Measurements from ENCODE around the gene PGA5. TPM values are rescaled to one million over a fixed set of nuclear protein-coding genes. Genes with fewer than 3 reads are reported as not detected.
"Not testable (repeated sequence)": the region's sequence is repeated elsewhere in the genome, so short reads cannot be mapped to it uniquely, and the experiment has no call there.

PGA5 gene
- 10 to 100 TPM in 1 of 4 donors, 1 to 10 TPM in 2, under 1 TPM in 1; 0.51 to 11.7 (median 2.4) TPM for total RNA-seq

- TF ChIP-seq CTCF (IDR thresholded peaks at IDR 0.05; ENCODE audit: low read depth): not testable (repeated sequence)
Observed at GRCh38 chr11:61240875-61241274, at the start of gene PGA5. PGA5 (plus strand) TSS chr11:61241175; CDS start chr11:61241227, 52 bp downstream.

GRCh38 chr11:61193596-61193995 is 47.4 kb upstream of the PGA5 start:
- no peak for TF ChIP-seq CTCF (IDR thresholded peaks at IDR 0.05; ENCODE audit: low read depth)

- TF ChIP-seq CTCF (IDR thresholded peaks at IDR 0.05; ENCODE audit: low read depth): no peak
Observed at GRCh38 chr11:61194169-61194671, 46.8 kb upstream of the PGA5 start.

- no peak for TF ChIP-seq CTCF (IDR thresholded peaks at IDR 0.05; ENCODE audit: low read depth)
Observed at GRCh38 chr11:61194981-61195695, 45.8 kb upstream of the PGA5 start.

- TF ChIP-seq CTCF (IDR thresholded peaks at IDR 0.05; ENCODE audit: low read depth): no peak
Observed at GRCh38 chr11:61195719-61196118, 45.3 kb upstream of the PGA5 start.

- TF ChIP-seq CTCF (IDR thresholded peaks at IDR 0.05; ENCODE audit: low read depth): no peak
Observed at GRCh38 chr11:61198361-61198760, 42.6 kb upstream of the PGA5 start.

- TF ChIP-seq CTCF (IDR thresholded peaks at IDR 0.05; ENCODE audit: low read depth): no peak
Observed at GRCh38 chr11:61198948-61199523, 41.9 kb upstream of the PGA5 start.

Measured in subcutaneous adipose tissue (tissue), 4 donors.